ENCODE measurements around the gene FOXP1. TPM values are rescaled to one million over a fixed set of nuclear protein-coding genes. Genes with fewer than 3 reads are reported as not detected.

FOXP1 gene
- polyA plus RNA-seq, 1 donor (not counting 4 experiments of a cell fraction or from before 2014, with no cell fraction given): 14.6 TPM

DNA sequence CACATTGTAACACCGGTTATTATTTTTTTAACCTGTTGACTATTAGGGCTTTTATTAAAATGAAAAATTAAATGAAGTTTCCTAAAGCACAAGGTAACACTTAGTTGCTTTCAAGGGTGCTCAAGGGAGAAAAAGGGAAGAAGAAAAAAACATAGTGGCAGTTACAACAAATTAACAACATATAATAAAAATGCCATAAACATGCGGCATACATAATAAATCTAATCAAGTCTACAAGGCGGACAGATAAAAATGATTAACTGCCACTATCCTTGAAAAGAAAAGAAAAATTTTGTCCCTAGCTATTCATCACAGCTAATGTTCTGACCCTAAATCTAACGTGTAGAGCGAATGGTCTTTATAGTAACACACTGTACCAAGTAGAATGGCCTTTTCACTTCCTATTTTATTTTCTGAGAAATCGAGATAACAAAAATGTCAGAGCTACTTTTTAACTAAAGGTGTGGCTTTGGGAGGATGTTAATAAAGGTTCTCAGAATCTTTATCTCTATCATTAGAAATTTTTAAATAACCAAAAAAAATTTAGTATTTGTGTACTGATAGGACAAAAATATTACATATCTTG is 194.9 kb downstream of the FOXP1 start:
- Histone ChIP-seq H2AFZ (ENCODE audit: control insufficient read depth, low read length) (no peak overlapping the region), H3K4me1 (ENCODE audit: control insufficient read depth, extremely low read depth, insufficient read depth, low read length) (peaks cover 6% of the 10 kb centered on the region), H4K20me1 (ENCODE audit: control insufficient read depth, extremely low read depth, insufficient read depth, low read length) (no peaks in the 10 kb centered on the region), H3K9me3 (ENCODE audit: control insufficient read depth, low read depth, low read length) (no peaks in the 10 kb centered on the region), H3K9me1 (ENCODE audit: control insufficient read depth, extremely low read depth, insufficient read depth, low read length) (no peaks in the 10 kb centered on the region), H3K4me3 (ENCODE audit: control insufficient read depth in 2 of 3, extremely low read depth in 1 of 3, insufficient read depth in 2 of 3, low read depth in 1 of 3, low read length in 3 of 3) (no peak overlapping the region), H3K36me3 (ENCODE audit: control insufficient read depth in 2 of 2, extremely low read depth in 1 of 2, insufficient read depth in 2 of 2, low read length in 2 of 2) (no peaks in the 10 kb centered on the region), H3K9ac (ENCODE audit: control insufficient read depth, extremely low read depth, insufficient read depth, low read length) (no peak overlapping the region), H3K4me2 (ENCODE audit: control insufficient read depth, extremely low read depth, insufficient read depth, low read depth, low read length) (no peak overlapping the region), H3K79me2 (ENCODE audit: control insufficient read depth, insufficient read depth, low read length) (no peaks in the 10 kb centered on the region), H3K27ac (ENCODE audit: control insufficient read depth, insufficient read depth, low read length) (no peak overlapping the region), H3K27me3 (ENCODE audit: control insufficient read depth, extremely low read depth, insufficient read depth, low read length) (no peaks in the 10 kb centered on the region)
- TF ChIP-seq EZH2 (IDR thresholded peaks at IDR 0.05; ENCODE audit: low read length): no peak
- TF ChIP-seq, protein P1, sequence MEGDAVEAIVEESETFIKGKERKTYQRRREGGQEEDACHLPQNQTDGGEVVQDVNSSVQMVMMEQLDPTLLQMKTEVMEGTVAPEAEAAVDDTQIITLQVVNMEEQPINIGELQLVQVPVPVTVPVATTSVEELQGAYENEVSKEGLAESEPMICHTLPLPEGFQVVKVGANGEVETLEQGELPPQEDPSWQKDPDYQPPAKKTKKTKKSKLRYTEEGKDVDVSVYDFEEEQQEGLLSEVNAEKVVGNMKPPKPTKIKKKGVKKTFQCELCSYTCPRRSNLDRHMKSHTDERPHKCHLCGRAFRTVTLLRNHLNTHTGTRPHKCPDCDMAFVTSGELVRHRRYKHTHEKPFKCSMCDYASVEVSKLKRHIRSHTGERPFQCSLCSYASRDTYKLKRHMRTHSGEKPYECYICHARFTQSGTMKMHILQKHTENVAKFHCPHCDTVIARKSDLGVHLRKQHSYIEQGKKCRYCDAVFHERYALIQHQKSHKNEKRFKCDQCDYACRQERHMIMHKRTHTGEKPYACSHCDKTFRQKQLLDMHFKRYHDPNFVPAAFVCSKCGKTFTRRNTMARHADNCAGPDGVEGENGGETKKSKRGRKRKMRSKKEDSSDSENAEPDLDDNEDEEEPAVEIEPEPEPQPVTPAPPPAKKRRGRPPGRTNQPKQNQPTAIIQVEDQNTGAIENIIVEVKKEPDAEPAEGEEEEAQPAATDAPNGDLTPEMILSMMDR (optimal IDR thresholded peaks at IDR 0.05 in 1 of 3, IDR thresholded peaks at IDR 0.05 in 1 of 3, conservative IDR thresholded peaks at IDR 0.05 in 1 of 3; ENCODE audit: extremely low read depth in 1 of 3, insufficient read depth in 2 of 3, low read length in 3 of 3): no peak
- dilution Hi-C loops (cut with MboI; ENCODE audit: extremely low pct_ligation_motif_present, low sequenced_read_pairs): no loop called here
- FAIRE-seq (no peak), DNase-seq (ENCODE audit: low read depth, low spot score) (no peak)

DNA sequence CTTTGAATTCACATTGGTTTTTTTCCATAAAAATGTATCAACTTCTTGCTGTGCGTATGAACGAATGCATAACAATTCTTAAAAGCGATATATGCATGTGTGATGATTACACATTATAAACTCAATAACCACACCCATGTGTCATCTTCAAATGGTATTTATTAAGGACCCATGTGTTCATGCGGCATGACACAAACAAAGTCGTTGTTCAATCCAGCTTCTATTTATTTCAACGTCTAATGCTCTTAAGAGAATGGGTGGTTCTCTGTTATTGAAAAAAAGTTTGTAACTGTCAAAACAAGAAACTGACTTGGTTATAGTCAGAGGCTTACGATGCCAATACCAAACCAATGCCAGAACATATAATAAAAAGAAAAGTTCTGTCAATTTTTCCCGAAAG is 195.9 kb downstream of the FOXP1 start:
- Histone ChIP-seq H3K36me3 (ENCODE audit: control insufficient read depth in 2 of 2, extremely low read depth in 1 of 2, insufficient read depth in 2 of 2, low read length in 2 of 2) (no peaks in the 10 kb centered on the region), H3K27ac (ENCODE audit: control insufficient read depth, insufficient read depth, low read length) (no peak overlapping the region), H3K4me3 (ENCODE audit: control insufficient read depth in 2 of 3, extremely low read depth in 1 of 3, insufficient read depth in 2 of 3, low read depth in 1 of 3, low read length in 3 of 3) (no peak overlapping the region), H3K4me2 (ENCODE audit: control insufficient read depth, extremely low read depth, insufficient read depth, low read depth, low read length) (no peak overlapping the region), H3K9me1 (ENCODE audit: control insufficient read depth, extremely low read depth, insufficient read depth, low read length) (no peaks in the 10 kb centered on the region), H3K9ac (ENCODE audit: control insufficient read depth, extremely low read depth, insufficient read depth, low read length) (no peak overlapping the region), H3K79me2 (ENCODE audit: control insufficient read depth, insufficient read depth, low read length) (no peaks in the 10 kb centered on the region), H4K20me1 (ENCODE audit: control insufficient read depth, extremely low read depth, insufficient read depth, low read length) (no peaks in the 10 kb centered on the region), H3K9me3 (ENCODE audit: control insufficient read depth, low read depth, low read length) (no peaks in the 10 kb centered on the region), H3K27me3 (ENCODE audit: control insufficient read depth, extremely low read depth, insufficient read depth, low read length) (no peaks in the 10 kb centered on the region), H2AFZ (ENCODE audit: control insufficient read depth, low read length) (no peak overlapping the region), H3K4me1 (ENCODE audit: control insufficient read depth, extremely low read depth, insufficient read depth, low read length) (peaks cover 6% of the 10 kb centered on the region)
- FAIRE-seq (no peak), DNase-seq (ENCODE audit: low read depth, low spot score) (no peak)
- TF ChIP-seq, protein P1 (optimal IDR thresholded peaks at IDR 0.05 in 1 of 3, IDR thresholded peaks at IDR 0.05 in 1 of 3, conservative IDR thresholded peaks at IDR 0.05 in 1 of 3; ENCODE audit: extremely low read depth in 1 of 3, insufficient read depth in 2 of 3, low read length in 3 of 3): no peak
- no peak for TF ChIP-seq EZH2 (IDR thresholded peaks at IDR 0.05; ENCODE audit: low read length)
- dilution Hi-C loops (cut with MboI; ENCODE audit: extremely low pct_ligation_motif_present, low sequenced_read_pairs): no loop called here

Data from keratinocyte (primary cell).